ENCODE measurements around the gene DBH. TPM values are rescaled to one million over a fixed set of nuclear protein-coding genes. Genes with fewer than 3 reads are reported as not detected.

The DBH gene
- total RNA-seq, 1 experiment from 2014 or later: not detected

DNA sequence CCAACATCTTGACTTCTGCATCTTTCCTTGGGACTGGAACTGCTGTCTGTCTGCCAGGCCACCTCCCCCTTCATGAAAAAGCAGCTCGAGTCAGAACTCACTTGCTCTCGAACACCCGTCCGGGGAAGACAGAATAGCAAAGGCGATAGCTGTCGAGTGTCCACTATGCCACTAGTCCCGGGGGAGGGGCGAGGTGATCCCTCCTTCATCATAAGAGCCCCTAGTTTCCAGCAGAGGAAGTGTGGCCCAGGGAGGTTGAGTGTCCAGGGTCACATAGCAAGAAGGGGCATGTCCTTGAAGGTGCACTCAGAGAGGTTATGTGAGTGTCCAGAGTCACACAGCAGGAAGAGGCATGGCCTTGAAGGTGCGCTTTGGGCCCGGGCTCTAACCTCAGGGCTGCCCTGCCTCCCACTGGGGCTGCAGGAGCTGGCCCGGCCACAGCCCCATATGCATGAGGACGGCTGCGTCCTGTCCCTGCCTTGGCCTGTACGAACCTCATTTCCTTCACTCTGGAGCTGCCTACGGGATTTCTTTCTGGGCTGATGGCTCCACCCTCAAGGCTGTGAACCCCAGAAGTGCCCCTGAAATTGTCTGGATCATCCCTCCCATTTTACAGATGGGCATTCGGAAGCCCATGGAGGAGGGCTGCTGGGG is 6.7 kb downstream of the DBH start:
- ChIA-PET RAD21 (ENCODE audit: low non-redundant PET in 1 of 2, low total read pairs in 2 of 2, uncharacterized antibody in 2 of 2, unreplicated experiment in 2 of 2) (no interaction called here), CTCF (no interaction called here), POLR2A (no interaction called here)
- Histone ChIP-seq H3K4me2 (ENCODE audit: low read length) (no peak overlapping the region), H3K4me3 (replicated peaks in 1 of 2; ENCODE audit: low read depth in 1 of 2, low read length in 2 of 2) (no peak overlapping the region), H3K4me1 (ENCODE audit: control insufficient read depth in 1 of 2, insufficient read depth in 2 of 2, low read length in 2 of 2) (no peaks in the 10 kb centered on the region), H3K36me3 (ENCODE audit: control insufficient read depth in 1 of 2, insufficient read depth in 2 of 2, low read length in 2 of 2) (no peaks in the 10 kb centered on the region), H3K27me3 (ENCODE audit: insufficient read depth, low read length) (peaks cover 16% of the 10 kb centered on the region; the same call in 1 of the 2 replicates), H2AFZ (ENCODE audit: low read depth, low read length, poor library complexity, severe bottlenecking) (no peak overlapping the region), H3K9ac (ENCODE audit: low read length) (no peak overlapping the region), H4K20me1 (ENCODE audit: insufficient read depth) (no peaks in the 10 kb centered on the region), H3K9me3 (ENCODE audit: control insufficient read depth in 1 of 2, insufficient read depth in 1 of 2, low read depth in 1 of 2, low read length in 2 of 2) (no peaks in the 10 kb centered on the region), H3K9me2 (ENCODE audit: insufficient read depth) (no peaks in the 10 kb centered on the region), H3K27ac (ENCODE audit: low read depth, low read length) (no peak overlapping the region), H3K79me2 (ENCODE audit: insufficient read depth, low read length) (no peaks in the 10 kb centered on the region)
- ATAC-seq: no peak
- intact Hi-C loops (cut with micrococcal nuclease): no loop called here
- TF ChIP-seq POLR2AphosphoS5 (IDR thresholded peaks at IDR 0.05; ENCODE audit: low read depth, low read length): no peak
- TF ChIP-seq RAD21 (IDR thresholded peaks at IDR 0.05; ENCODE audit: low read depth): no peak
- TF ChIP-seq SIN3A (IDR thresholded peaks at IDR 0.05; ENCODE audit: low read depth): no peak
- TF ChIP-seq ZFX (IDR thresholded peaks at IDR 0.05): no peak
- no peak for TF ChIP-seq CEBPB (IDR thresholded peaks at IDR 0.05; ENCODE audit: low read depth)
- TF ChIP-seq, protein P1, sequence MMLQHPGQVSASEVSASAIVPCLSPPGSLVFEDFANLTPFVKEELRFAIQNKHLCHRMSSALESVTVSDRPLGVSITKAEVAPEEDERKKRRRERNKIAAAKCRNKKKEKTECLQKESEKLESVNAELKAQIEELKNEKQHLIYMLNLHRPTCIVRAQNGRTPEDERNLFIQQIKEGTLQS (IDR thresholded peaks at IDR 0.05): no peak
- no TSS peak for BruUV-seq (replicated peaks)
- no peak for DNase-seq (ENCODE audit: low read depth, low spot score)

DNA sequence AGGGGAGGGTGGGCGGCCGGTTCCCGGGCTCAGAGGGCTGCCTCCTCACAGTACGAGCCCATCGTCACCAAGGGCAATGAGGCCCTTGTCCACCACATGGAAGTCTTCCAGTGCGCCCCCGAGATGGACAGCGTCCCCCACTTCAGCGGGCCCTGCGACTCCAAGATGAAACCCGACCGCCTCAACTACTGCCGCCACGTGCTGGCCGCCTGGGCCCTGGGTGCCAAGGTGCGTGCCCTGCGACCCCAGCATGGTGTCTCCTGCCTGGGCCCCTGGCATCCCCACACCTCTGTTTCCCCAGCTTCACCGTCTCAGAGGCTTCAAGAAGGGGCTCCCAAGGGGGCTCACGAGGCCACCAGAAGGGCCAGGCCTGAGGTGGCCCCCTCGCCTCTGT is 7.2 kb downstream of the DBH start:
- ChIA-PET RAD21 (ENCODE audit: low non-redundant PET in 1 of 2, low total read pairs in 2 of 2, uncharacterized antibody in 2 of 2, unreplicated experiment in 2 of 2) (no interaction called here), CTCF (no interaction called here), POLR2A (no interaction called here)
- Histone ChIP-seq H3K4me2 (ENCODE audit: low read length) (no peak overlapping the region), H3K36me3 (ENCODE audit: control insufficient read depth in 1 of 2, insufficient read depth in 2 of 2, low read length in 2 of 2) (no peaks in the 10 kb centered on the region), H3K27ac (ENCODE audit: low read depth, low read length) (no peak overlapping the region), H3K79me2 (ENCODE audit: insufficient read depth, low read length) (no peaks in the 10 kb centered on the region), H3K9me3 (ENCODE audit: control insufficient read depth in 1 of 2, insufficient read depth in 1 of 2, low read depth in 1 of 2, low read length in 2 of 2) (no peaks in the 10 kb centered on the region), H3K4me1 (ENCODE audit: control insufficient read depth in 1 of 2, insufficient read depth in 2 of 2, low read length in 2 of 2) (no peaks in the 10 kb centered on the region), H3K9ac (ENCODE audit: low read length) (no peak overlapping the region), H3K27me3 (ENCODE audit: insufficient read depth, low read length) (peaks cover 16% of the 10 kb centered on the region; the same call in 1 of the 2 replicates), H3K4me3 (replicated peaks in 1 of 2; ENCODE audit: low read depth in 1 of 2, low read length in 2 of 2) (no peak overlapping the region), H3K9me2 (ENCODE audit: insufficient read depth) (no peaks in the 10 kb centered on the region), H4K20me1 (ENCODE audit: insufficient read depth) (no peaks in the 10 kb centered on the region), H2AFZ (ENCODE audit: low read depth, low read length, poor library complexity, severe bottlenecking) (no peak overlapping the region)
- DNase-seq (ENCODE audit: low read depth, low spot score) (no peak), ATAC-seq (no peak)
- no peak for TF ChIP-seq CEBPB (IDR thresholded peaks at IDR 0.05; ENCODE audit: low read depth)
- TF ChIP-seq EZH2phosphoT487 (IDR thresholded peaks at IDR 0.05; ENCODE audit: borderline replicate concordance): no peak
- no peak for TF ChIP-seq EZH2 (IDR thresholded peaks at IDR 0.05)
- no peak for TF ChIP-seq RAD21 (IDR thresholded peaks at IDR 0.05; ENCODE audit: low read depth)
- TF ChIP-seq ZNF274 (IDR thresholded peaks at IDR 0.05; ENCODE audit: low read depth, low read length): no peak
- TF ChIP-seq ZFX (IDR thresholded peaks at IDR 0.05): no peak
- no peak for TF ChIP-seq MAX (IDR thresholded peaks at IDR 0.05)
- no peak for TF ChIP-seq TCF7L2 (IDR thresholded peaks at IDR 0.05; ENCODE audit: borderline replicate concordance, extremely low read depth, insufficient read depth, insufficient read length)
- TF ChIP-seq ELF1 (IDR thresholded peaks at IDR 0.05; ENCODE audit: borderline replicate concordance, low read depth): no peak
- no peak for TF ChIP-seq CBX3 (IDR thresholded peaks at IDR 0.05; ENCODE audit: low read depth)
- TF ChIP-seq SIN3A (IDR thresholded peaks at IDR 0.05; ENCODE audit: low read depth): no peak
- TF ChIP-seq SRF (IDR thresholded peaks at IDR 0.05; ENCODE audit: low read depth): no peak
- TF ChIP-seq, protein P2, sequence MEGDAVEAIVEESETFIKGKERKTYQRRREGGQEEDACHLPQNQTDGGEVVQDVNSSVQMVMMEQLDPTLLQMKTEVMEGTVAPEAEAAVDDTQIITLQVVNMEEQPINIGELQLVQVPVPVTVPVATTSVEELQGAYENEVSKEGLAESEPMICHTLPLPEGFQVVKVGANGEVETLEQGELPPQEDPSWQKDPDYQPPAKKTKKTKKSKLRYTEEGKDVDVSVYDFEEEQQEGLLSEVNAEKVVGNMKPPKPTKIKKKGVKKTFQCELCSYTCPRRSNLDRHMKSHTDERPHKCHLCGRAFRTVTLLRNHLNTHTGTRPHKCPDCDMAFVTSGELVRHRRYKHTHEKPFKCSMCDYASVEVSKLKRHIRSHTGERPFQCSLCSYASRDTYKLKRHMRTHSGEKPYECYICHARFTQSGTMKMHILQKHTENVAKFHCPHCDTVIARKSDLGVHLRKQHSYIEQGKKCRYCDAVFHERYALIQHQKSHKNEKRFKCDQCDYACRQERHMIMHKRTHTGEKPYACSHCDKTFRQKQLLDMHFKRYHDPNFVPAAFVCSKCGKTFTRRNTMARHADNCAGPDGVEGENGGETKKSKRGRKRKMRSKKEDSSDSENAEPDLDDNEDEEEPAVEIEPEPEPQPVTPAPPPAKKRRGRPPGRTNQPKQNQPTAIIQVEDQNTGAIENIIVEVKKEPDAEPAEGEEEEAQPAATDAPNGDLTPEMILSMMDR (IDR thresholded peaks at IDR 0.05 in 2 of 3, conservative IDR thresholded peaks at IDR 0.05 in 1 of 3; ENCODE audit: borderline replicate concordance in 1 of 3, insufficient read depth in 1 of 3, low read depth in 2 of 3, low read length in 2 of 3): no peak
- TF ChIP-seq EGR1 (IDR thresholded peaks at IDR 0.05; ENCODE audit: low read depth): no peak
- TF ChIP-seq SP1 (IDR thresholded peaks at IDR 0.05; ENCODE audit: low read depth): no peak
- intact Hi-C loops (cut with micrococcal nuclease): no loop called here
- no TSS peak for BruUV-seq (replicated peaks)
